ENCODE data around the gene NCL. TPM values are rescaled to one million over a fixed set of nuclear protein-coding genes. Genes with fewer than 3 reads are reported as not detected.

NCL gene
- polyA plus RNA-seq, 1 of the 3 experiments (the other 2 are of a cell fraction), result 256 TPM

- Histone ChIP-seq H3K4me2 (no peak overlapping the region), H3F3A (replicated peaks; ENCODE audit: insufficient read depth) (no peaks in the 10 kb centered on the region), H3K4me1 (ENCODE audit: control insufficient read depth in 1 of 2, insufficient read depth in 2 of 2, low read depth in 1 of 2, low read length in 1 of 2) (no peaks in the 10 kb centered on the region), H2AFZ (ENCODE audit: low read depth) (no peak overlapping the region), H3K79me2 (ENCODE audit: insufficient read depth) (no peaks in the 10 kb centered on the region), H3K9me2 (no peaks in the 10 kb centered on the region), H4K20me1 (ENCODE audit: insufficient read depth) (no peaks in the 10 kb centered on the region), H3K27me3 (ENCODE audit: insufficient read depth) (no peaks in the 10 kb centered on the region), H3K9me3 (no peaks in the 10 kb centered on the region), H3K9ac (no peak overlapping the region), H3K36me3 (replicated peaks in 1 of 2; ENCODE audit: control insufficient read depth in 1 of 2, insufficient read depth in 2 of 2, low read length in 1 of 2) (no peaks in the 10 kb centered on the region), H3K4me3 (ENCODE audit: low read depth in 2 of 2, low read length in 1 of 2) (no peak overlapping the region), H3K27ac (ENCODE audit: low read depth in 2 of 2, low read length in 1 of 2) (no peak overlapping the region)
- no peak for DNase-seq
- 88% methylated on average over 2 of the region's 2 CpGs for WGBS (ENCODE audit: low lambda C conversion rate)
- TF ChIP-seq, protein P1, sequence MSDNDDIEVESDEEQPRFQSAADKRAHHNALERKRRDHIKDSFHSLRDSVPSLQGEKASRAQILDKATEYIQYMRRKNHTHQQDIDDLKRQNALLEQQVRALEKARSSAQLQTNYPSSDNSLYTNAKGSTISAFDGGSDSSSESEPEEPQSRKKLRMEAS (IDR thresholded peaks at IDR 0.05; ENCODE audit: low read depth), result no peak
- TF ChIP-seq SMC3 (IDR thresholded peaks at IDR 0.05; ENCODE audit: low read depth, low read length) (no peak), SIN3A (IDR thresholded peaks at IDR 0.05; ENCODE audit: borderline replicate concordance, low read depth, low read length) (no peak), EZH2phosphoT487 (IDR thresholded peaks at IDR 0.05; ENCODE audit: borderline replicate concordance, low read depth) (no peak), GABPA (IDR thresholded peaks at IDR 0.05; ENCODE audit: low read depth) (no peak), EP300 (IDR thresholded peaks at IDR 0.05; ENCODE audit: borderline replicate concordance in 1 of 2, low read depth in 1 of 2, low read length in 1 of 2) (no peak), FOXM1 (IDR thresholded peaks at IDR 0.05; ENCODE audit: low read depth) (no peak), POLR2AphosphoS5 (IDR thresholded peaks at IDR 0.05; ENCODE audit: low read depth, low read length) (no peak), FOSL2 (IDR thresholded peaks at IDR 0.05; ENCODE audit: borderline replicate concordance, low read depth) (no peak)
- TF ChIP-seq, protein P2, sequence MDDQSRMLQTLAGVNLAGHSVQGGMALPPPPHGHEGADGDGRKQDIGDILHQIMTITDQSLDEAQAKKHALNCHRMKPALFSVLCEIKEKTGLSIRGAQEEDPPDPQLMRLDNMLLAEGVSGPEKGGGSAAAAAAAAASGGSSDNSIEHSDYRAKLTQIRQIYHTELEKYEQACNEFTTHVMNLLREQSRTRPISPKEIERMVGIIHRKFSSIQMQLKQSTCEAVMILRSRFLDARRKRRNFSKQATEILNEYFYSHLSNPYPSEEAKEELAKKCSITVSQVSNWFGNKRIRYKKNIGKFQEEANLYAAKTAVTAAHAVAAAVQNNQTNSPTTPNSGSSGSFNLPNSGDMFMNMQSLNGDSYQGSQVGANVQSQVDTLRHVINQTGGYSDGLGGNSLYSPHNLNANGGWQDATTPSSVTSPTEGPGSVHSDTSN (IDR thresholded peaks at IDR 0.05), result no peak
- TF ChIP-seq, protein P3, sequence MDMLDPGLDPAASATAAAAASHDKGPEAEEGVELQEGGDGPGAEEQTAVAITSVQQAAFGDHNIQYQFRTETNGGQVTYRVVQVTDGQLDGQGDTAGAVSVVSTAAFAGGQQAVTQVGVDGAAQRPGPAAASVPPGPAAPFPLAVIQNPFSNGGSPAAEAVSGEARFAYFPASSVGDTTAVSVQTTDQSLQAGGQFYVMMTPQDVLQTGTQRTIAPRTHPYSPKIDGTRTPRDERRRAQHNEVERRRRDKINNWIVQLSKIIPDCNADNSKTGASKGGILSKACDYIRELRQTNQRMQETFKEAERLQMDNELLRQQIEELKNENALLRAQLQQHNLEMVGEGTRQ (IDR thresholded peaks at IDR 0.05; ENCODE audit: borderline replicate concordance, low read depth, low read length), result no peak
- ChIA-PET POLR2A (no interaction called here), CTCF (interaction anchor here (1.5 to 4.4 kb wide), 4 partner anchors 10 to 195 kb away, joined by 4 to 27 read pairs (median 10); no protein-coding TSS in a partner anchor)
Measured at GRCh38 chr2:231422056-231422455, 42.2 kb downstream of the NCL start.

- DNase-seq, result no peak
- CTCF ChIA-PET, result interaction anchor here (1.3 to 17.2 kb wide), 5 partner anchors 9 to 192 kb away, joined by 4 to 250 read pairs (median 5); no protein-coding TSS in a partner anchor
Measured at GRCh38 chr2:231421051-231421580, 43.2 kb downstream of the NCL start.

More at GRCh38 chr2:231421051-231421580, 43.2 kb downstream of the NCL start:
- no peaks in the 10 kb centered on the region for H4K20me1 ChIP-seq (ENCODE audit: insufficient read depth)
- H3K27me3 ChIP-seq (ENCODE audit: insufficient read depth), result no peaks in the 10 kb centered on the region
- POLR2A ChIA-PET, result no interaction called here
- H3K4me2 ChIP-seq, result no peak overlapping the region
- no peaks in the 10 kb centered on the region for H3K9me2 ChIP-seq
- H3K9ac ChIP-seq, result no peak overlapping the region
- no peaks in the 10 kb centered on the region for H3K4me1 ChIP-seq (ENCODE audit: control insufficient read depth in 1 of 2, insufficient read depth in 2 of 2, low read depth in 1 of 2, low read length in 1 of 2)
- H3K27ac ChIP-seq (ENCODE audit: low read depth in 2 of 2, low read length in 1 of 2), result no peak overlapping the region
- no peaks in the 10 kb centered on the region for H3K9me3 ChIP-seq
- 65% methylated on average over 8 of the region's 9 CpGs for WGBS (ENCODE audit: low lambda C conversion rate)
- TF ChIP-seq JUND (IDR thresholded peaks at IDR 0.05) (no peak), TAF1 (IDR thresholded peaks at IDR 0.05; ENCODE audit: borderline replicate concordance, low read depth, low read length) (no peak), RXRA (IDR thresholded peaks at IDR 0.05; ENCODE audit: borderline replicate concordance, low read depth) (no peak), MXI1 (IDR thresholded peaks at IDR 0.05; ENCODE audit: low read depth, low read length) (no peak), FOXJ3 (CRISPR knock-in tag; IDR thresholded peaks at IDR 0.05) (no peak), POLR2AphosphoS5 (IDR thresholded peaks at IDR 0.05; ENCODE audit: low read depth, low read length) (no peak), SIN3A (IDR thresholded peaks at IDR 0.05; ENCODE audit: borderline replicate concordance, low read depth, low read length) (no peak), YY1 (IDR thresholded peaks at IDR 0.05; ENCODE audit: low read depth) (no peak), MEF2A (IDR thresholded peaks at IDR 0.05; ENCODE audit: borderline replicate concordance, low read depth) (no peak), SMC3 (IDR thresholded peaks at IDR 0.05; ENCODE audit: low read depth, low read length) (no peak), TCF12 (IDR thresholded peaks at IDR 0.05) (no peak), GABPA (IDR thresholded peaks at IDR 0.05; ENCODE audit: low read depth) (no peak)
- TF ChIP-seq, protein P4, sequence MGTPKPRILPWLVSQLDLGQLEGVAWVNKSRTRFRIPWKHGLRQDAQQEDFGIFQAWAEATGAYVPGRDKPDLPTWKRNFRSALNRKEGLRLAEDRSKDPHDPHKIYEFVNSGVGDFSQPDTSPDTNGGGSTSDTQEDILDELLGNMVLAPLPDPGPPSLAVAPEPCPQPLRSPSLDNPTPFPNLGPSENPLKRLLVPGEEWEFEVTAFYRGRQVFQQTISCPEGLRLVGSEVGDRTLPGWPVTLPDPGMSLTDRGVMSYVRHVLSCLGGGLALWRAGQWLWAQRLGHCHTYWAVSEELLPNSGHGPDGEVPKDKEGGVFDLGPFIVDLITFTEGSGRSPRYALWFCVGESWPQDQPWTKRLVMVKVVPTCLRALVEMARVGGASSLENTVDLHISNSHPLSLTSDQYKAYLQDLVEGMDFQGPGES (IDR thresholded peaks at IDR 0.05; ENCODE audit: low read depth, low read length), result no peak
- no peaks in the 10 kb centered on the region for H3K79me2 ChIP-seq (ENCODE audit: insufficient read depth)
- no peaks in the 10 kb centered on the region for H3K36me3 ChIP-seq (replicated peaks in 1 of 2; ENCODE audit: control insufficient read depth in 1 of 2, insufficient read depth in 2 of 2, low read length in 1 of 2)
- no peak overlapping the region for H3K4me3 ChIP-seq (ENCODE audit: low read depth in 2 of 2, low read length in 1 of 2)
- H3F3A ChIP-seq (replicated peaks; ENCODE audit: insufficient read depth), result no peaks in the 10 kb centered on the region
- no peak overlapping the region for H2AFZ ChIP-seq (ENCODE audit: low read depth)
